Esophagus mucosa (tissue), 1 donor: ENCODE measurements around the gene EVA1A. TPM values are rescaled to one million over a fixed set of nuclear protein-coding genes. Genes with fewer than 3 reads are reported as not detected.
A peak's percentile ranks its signal among the peaks of the same experiment; 100 is the strongest.
"Not testable (repeated sequence)": the region's sequence is repeated elsewhere in the genome, so short reads cannot be mapped to it uniquely, and the experiment has no call there.

ENCODE experiments used
- ATAC-seq: fragments of 200-7000 bp; cut with Tn5 transposase; one replicate; pipeline ENCODE4 v1.9.1; 2020
- total RNA-seq: library from RNA; stranded (reverse); gene quantifications from one replicate; pipeline ENCODE4 v1.2.4, GENCODE V29; 2023
- donor health status: DM: yes; HTN: yes; CAD: no.

EVA1A gene
- total RNA-seq, 1 donor from 2014 or later, result 0.56 TPM

DNA sequence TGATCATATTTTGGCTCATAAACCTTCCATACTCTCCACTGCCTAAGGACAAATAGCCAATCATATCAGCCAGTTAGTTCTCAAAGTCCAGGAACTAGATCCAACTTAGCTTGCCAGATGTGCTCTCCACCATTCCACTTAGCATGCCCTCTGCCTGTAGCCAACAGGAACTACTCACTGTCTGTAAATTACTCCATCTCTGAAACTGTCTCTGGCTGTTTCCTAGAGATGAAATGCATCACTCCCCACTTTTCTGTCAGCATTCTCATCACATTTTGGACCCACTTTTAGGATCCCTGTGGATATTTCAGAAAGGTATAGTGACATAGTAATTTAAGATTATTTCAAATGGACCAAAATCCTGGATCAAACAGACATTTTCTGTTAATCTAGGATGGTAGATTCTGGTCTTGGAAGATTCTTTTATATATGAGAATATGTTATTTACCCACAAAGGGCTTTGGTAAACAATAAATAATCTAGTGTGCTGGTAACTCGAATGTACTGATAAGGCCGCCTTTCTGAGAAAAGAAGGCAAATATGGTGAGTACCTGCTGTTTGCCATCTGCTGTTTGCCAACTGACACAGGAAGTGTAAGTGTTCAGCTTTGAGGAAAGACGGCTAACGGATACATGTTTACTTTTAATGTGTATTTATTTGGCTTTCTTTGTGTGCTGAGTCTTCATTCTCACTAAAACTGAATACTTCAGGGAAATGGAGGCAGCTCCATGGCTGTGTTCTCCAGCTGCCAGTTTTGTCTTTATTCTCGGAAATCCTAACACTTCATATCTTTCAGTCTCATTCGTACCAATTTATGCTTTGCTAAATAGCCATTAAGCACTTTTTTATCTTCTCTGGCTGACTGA, 79.5 kb downstream of the EVA1A start:
- ATAC-seq, result no peak

DNA sequence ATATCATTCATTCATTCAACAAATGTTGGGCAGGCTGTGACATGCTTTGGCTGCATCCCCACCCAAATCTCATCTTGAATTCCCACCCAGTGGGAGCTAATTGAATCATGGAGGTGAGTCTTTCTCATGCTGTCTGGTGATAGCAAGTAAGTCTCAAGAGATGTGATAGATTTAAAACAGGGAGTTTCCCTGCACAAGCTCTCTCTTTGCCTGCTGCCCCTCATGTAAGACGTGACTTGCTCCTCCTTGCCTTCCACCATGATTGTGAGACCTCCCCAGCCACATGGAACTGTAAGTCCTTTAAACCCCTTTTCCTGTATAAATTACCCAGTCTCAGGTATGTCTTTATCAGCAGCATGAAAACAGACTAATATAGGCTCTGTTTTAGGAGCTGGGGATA, 83.0 kb downstream of the EVA1A start:
- not testable (repeated sequence) for ATAC-seq

- no peak for ATAC-seq
Observed at GRCh38 chr2:75476761-75477160, 84.0 kb downstream of the EVA1A start.

- no peak for ATAC-seq
Observed at GRCh38 chr2:75475976-75476375, 84.8 kb downstream of the EVA1A start.

DNA sequence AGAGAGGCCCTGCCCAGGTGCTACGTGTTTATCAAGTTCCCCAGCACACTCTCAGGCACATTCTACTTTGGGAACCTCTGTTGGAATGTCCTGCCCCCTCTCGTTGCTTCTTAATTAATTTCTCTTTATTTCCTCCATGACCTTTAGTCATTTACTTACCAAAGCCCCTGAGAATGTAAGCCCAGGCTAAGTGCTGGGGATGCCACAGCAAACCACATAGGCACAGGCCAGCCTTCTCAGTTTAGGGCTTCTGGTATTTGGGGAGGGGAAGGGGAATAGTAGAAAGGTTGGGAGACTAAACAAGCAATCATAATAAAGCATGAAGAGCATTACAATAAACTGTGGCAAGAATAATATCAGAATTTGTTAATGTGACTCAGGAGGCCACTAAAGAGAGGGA, 85.7 kb downstream of the EVA1A start:
- ATAC-seq, result no peak

GRCh38 chr2:75474115-75474514, 86.6 kb downstream of the EVA1A start:
- ATAC-seq, result no peak

DNA sequence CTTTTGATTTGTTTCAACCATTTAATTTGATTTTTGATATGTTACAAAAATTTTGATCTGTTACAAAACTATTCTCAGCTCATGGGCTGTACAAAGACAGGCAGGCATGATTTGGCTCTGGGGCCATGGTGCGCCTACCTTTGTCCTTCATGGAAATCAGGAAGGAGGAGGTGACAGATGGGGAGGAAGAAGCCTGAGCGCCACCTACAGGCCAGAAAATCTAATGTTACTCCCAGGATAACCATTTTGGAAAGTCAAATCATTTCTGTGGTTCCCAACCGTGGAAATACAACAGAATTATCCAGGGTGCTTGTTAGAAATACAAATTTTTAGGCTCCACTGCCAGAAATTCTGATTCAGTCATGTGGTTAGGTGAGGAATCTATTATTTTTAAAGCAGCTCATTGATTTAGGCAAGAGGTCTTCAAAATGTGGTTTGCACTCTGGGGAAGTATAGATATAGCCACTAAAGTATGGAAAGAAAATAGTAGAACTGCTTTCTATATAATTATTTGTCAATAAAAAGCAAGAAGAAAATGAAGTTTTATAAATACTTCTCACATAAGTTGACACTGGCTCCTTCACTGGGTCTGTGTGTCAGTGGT, 93.9 kb downstream of the EVA1A start:
- ATAC-seq, result no peak

DNA sequence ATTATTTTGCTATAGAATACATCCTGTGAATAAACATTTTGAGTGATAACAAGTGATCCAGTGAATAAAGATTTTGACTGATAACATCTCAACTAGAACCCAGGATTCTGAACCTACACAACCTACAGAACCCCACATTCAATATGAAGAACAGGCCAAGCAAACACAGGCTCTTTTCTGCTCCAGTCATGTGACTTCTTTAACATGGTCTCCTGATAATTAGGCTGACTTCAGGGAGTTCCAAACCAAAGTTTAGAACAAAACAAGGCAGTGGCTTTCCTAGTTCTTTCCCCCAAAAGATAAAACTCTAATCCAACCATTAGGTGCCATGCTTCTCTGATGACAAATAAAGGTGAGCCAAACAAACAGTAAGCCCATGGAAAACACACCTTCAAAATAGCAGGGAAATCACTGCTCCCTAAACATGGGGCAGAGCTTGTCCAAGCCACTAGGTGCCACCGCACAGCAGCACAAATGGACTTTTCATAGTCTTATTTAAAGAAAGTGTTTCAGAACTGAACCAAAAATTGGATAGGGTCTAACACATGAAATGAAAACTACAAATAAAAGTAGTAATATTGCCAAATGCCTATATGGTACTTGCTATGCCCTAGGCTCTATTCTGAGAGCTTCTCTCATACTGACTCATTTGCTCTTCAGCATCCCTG, 95.3 kb downstream of the EVA1A start:
- no peak for ATAC-seq

DNA sequence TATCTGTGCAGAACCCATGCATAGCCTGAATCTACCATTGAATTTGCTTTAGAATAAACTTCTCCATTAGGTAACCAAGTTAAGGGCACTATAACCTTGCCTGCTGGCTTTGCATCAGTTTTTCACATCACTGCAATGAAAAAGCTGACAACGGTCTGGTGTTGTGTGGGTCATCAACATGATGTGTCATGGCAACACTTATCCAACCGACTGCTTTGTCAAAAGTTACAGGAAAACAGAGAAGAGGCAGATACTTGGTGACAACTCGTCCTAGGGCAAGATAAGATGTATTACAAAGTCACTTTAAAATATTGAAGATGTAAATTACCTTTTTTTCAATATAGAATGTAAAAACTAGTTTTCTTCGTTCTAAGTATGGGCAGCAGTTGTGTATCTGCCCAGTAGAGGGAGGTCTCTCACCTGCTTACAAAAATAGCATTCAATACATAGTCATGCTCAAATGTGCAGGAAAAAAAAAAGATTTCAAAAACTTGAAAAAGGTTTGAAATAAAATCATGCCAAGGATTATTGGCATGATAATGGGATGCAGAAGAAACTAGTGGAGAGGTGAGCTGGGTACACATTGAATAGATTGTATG, 96.3 kb downstream of the EVA1A start:
- ATAC-seq, result no peak

DNA sequence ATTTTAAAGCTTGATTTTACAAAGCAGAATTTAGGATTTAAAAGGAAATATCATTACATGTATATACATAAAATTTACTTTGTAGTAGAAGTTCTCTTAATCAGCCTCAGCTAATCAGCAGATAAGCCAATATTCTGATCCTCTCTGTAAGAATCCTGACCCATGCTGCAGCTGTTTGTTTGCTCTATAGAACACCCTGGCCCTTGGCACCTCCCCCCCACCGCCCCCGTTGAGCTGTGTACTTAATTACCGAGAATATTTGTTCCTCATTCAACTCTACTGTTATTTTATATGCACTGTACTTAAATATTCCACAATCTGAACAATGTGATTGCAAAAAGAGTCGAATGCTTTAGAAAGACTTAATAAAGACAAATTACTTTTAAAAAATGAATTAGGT, 98.0 kb downstream of the EVA1A start:
- ATAC-seq, result no peak

GRCh38 chr2:75462206-75462605, 98.5 kb downstream of the EVA1A start:
- ATAC-seq, result no peak

DNA sequence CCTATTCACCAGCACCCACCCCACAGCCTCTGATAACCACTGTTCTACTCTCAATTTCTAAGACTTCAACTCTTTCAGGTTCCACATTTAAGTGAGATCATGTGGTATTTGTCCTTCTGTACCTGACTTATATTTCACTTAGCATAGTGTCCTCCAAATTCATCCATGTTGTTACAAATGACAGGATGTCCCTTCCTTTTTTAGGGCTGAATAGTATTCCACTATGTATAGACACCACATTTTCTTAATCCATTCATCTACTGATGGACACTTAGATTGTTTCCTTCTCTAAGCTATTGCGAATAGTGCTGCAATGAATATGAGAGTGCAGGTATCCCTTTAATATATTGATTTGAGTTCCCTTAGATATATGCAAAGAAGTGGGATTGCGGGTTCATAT, 100.1 kb downstream of the EVA1A start:
- ATAC-seq, result no peak

DNA sequence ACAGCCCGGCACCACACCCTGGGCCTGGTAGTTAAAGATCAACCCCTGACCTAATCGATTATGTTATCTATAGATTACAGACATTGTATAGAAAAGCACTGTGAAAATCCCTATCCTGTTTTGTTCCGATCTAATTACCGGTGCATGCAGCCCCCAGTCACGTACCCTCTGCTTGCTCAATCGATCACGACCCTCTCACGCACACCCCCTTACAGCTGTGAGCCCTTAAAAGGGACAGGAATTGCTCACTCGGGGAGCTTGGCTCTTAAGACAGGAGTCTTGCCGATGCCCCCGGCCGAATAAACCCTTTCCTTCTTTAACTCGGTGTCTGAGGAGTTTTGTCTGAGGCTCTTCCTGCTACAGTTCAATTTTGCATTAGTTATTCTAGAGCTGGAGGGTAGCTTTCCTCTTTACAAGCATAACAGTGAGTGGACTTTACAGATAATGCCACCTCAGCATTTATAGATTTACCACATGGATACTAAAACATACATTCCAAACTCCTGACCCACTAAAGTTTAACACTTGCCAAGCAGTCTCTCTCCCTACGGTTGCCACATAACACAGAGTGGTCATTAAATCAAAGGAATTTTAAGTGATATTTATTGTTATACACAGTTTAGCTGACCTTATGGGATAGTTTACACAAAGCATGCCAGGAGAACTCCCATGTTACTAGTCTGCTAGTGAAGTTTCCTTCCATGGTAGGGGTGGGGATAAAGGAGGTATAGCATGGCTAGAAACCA, 101.0 kb downstream of the EVA1A start:
- ATAC-seq, result no peak

DNA sequence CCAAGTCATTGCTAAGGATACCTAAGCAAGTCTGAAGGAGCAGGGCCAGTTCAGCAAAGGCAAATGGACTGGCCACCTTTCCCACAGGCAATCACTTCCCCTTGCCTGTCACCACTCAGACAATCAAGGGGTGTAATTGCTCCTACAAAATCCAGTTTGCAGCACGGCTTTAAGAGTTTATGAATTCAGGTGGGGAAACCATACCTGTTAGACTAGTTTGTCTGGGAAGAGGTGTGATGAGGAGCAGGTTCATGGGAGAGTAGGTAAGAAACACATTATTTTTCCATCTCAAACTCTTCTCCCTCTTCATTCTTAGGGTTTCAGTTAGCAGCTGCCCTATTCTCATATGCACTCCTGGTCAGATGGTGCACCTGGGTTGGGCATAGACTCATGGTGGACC, 102.5 kb downstream of the EVA1A start:
- peak; percentile 25 for ATAC-seq

- no peak for ATAC-seq
Observed at GRCh38 chr2:75456825-75457224, 103.9 kb downstream of the EVA1A start.

- no peak for ATAC-seq
Observed at GRCh38 chr2:75456111-75456510, 104.6 kb downstream of the EVA1A start.

DNA sequence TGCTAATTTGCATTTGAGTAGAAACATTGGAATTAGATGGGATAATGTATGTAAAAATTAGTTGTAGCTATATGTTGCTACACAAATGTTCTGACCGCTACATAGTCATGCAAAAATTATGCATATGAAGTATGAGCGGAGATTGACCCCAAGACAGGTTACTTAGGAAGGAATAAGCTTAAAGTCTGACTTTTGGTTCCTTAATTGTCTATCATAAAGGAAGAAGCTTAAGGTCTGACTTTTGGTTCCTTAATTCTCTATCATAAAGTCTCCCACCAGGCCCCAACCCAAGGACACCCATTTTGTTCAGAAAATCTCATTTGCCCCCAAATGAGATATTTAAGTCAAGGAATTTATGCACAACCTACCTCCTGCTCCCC, 106.5 kb downstream of the EVA1A start:
- no peak for ATAC-seq

- ATAC-seq, result no peak
Observed at GRCh38 chr2:75453384-75454240, 107.1 kb downstream of the EVA1A start.

GRCh38 chr2:75450068-75450467, 110.7 kb downstream of the EVA1A start:
- ATAC-seq, result no peak

GRCh38 chr2:75447176-75447575, 113.6 kb downstream of the EVA1A start:
- ATAC-seq, result no peak
